ENCODE data around the gene CORO7. TPM values are rescaled to one million over a fixed set of nuclear protein-coding genes. Genes with fewer than 3 reads are reported as not detected.

CORO7 gene
- total and polyA plus RNA-seq, 9 of the 15 experiments (the other 6 are each of a cell fraction or from before 2014, with no cell fraction given): 0.45 to 77.2 (median 18.7) TPM

DNA sequence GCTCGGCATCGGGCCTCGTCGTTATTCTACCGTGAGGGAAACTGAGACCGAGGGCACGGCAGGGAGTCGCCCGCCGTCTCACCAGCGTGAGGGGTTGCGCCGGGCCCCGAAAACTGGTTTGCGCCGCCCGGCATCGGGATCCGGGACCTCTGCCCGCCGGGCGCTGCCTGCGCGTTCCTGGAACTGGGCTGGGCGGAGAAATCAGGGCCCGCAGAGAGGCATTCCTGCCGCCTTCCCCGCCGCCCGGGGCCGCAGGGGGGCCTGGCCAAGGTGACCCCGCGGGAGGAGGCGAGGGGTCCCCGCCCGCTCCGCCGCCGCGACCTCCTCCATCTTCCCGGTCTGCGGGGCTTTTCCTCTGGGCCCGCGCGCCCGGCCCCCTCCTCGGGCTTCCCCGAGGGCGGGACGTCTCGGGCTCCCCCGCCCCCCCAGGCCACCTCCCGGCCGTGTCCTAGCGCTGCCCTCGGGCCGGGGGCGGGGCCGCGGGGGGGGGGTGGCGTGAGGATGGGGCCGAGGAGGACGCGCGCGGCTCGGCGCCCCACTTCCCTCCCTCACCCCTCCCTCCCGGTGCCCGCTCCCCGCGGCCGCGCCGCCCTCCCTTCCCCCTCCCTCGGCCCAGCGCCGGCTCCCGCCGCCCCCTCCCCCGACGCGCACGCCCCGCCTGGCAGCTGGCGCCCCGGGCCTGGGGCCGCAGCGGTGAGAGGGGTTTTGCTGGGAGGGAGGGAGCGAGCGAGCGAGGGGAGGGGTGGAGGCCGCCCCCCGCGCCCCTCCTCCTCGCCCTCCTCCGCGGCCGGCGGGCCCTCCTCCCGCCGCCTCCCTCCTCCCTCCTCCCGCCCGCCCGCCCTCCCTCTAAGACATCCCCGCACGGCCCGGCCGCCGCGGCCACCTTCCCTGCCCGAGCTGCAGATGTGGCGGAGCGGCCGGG, 100.9 kb downstream of the CORO7 start, which contains the start of gene GLIS2 (continued):
- TF ChIP-seq, protein P1, sequence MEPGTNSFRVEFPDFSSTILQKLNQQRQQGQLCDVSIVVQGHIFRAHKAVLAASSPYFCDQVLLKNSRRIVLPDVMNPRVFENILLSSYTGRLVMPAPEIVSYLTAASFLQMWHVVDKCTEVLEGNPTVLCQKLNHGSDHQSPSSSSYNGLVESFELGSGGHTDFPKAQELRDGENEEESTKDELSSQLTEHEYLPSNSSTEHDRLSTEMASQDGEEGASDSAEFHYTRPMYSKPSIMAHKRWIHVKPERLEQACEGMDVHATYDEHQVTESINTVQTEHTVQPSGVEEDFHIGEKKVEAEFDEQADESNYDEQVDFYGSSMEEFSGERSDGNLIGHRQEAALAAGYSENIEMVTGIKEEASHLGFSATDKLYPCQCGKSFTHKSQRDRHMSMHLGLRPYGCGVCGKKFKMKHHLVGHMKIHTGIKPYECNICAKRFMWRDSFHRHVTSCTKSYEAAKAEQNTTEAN (CRISPR knock-in tag; IDR thresholded peaks at IDR 0.05): no peak
- TF ChIP-seq LCOR (CRISPR knock-in tag; IDR thresholded peaks at IDR 0.05): no peak
- TF ChIP-seq, protein P2, sequence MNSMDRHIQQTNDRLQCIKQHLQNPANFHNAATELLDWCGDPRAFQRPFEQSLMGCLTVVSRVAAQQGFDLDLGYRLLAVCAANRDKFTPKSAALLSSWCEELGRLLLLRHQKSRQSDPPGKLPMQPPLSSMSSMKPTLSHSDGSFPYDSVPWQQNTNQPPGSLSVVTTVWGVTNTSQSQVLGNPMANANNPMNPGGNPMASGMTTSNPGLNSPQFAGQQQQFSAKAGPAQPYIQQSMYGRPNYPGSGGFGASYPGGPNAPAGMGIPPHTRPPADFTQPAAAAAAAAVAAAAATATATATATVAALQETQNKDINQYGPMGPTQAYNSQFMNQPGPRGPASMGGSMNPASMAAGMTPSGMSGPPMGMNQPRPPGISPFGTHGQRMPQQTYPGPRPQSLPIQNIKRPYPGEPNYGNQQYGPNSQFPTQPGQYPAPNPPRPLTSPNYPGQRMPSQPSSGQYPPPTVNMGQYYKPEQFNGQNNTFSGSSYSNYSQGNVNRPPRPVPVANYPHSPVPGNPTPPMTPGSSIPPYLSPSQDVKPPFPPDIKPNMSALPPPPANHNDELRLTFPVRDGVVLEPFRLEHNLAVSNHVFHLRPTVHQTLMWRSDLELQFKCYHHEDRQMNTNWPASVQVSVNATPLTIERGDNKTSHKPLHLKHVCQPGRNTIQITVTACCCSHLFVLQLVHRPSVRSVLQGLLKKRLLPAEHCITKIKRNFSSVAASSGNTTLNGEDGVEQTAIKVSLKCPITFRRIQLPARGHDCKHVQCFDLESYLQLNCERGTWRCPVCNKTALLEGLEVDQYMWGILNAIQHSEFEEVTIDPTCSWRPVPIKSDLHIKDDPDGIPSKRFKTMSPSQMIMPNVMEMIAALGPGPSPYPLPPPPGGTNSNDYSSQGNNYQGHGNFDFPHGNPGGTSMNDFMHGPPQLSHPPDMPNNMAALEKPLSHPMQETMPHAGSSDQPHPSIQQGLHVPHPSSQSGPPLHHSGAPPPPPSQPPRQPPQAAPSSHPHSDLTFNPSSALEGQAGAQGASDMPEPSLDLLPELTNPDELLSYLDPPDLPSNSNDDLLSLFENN (IDR thresholded peaks at IDR 0.05; ENCODE audit: low read depth in 2 of 2, low read length in 2 of 2): no peak
- TF ChIP-seq HNRNPH1 (optimal IDR thresholded peaks at IDR 0.05; ENCODE audit: low read depth, low read length): no peak
- TF ChIP-seq NR2C2 (CRISPR knock-in tag; IDR thresholded peaks at IDR 0.05): no peak
- TF ChIP-seq NR2C2 (tag; IDR thresholded peaks at IDR 0.05): 0 out of 2 replicates have a peak, but pooled peaks have one; percentile 10
- TF ChIP-seq HNRNPL (IDR thresholded peaks at IDR 0.05; ENCODE audit: low read depth, low read length): no peak
- no peak for TF ChIP-seq KDM4B (IDR thresholded peaks at IDR 0.05; ENCODE audit: borderline replicate concordance in 2 of 2, low read depth in 1 of 2)
- no peak for TF ChIP-seq ARID2 (IDR thresholded peaks at IDR 0.05)
- TF ChIP-seq ZNF174 (CRISPR knock-in tag; IDR thresholded peaks at IDR 0.05): no peak
- TF ChIP-seq, protein P3, sequence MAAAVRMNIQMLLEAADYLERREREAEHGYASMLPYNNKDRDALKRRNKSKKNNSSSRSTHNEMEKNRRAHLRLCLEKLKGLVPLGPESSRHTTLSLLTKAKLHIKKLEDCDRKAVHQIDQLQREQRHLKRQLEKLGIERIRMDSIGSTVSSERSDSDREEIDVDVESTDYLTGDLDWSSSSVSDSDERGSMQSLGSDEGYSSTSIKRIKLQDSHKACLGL (CRISPR knock-in tag; IDR thresholded peaks at IDR 0.05; ENCODE audit: borderline replicate concordance, poor library complexity, severe bottlenecking): no peak
- TF ChIP-seq GATA2 (CRISPR knock-in tag; IDR thresholded peaks at IDR 0.05): no peak
- TF ChIP-seq RBFOX2 (IDR thresholded peaks at IDR 0.05; ENCODE audit: low read depth, low read length): peak; percentile 41
- TF ChIP-seq PHF8 (IDR thresholded peaks at IDR 0.05; ENCODE audit: borderline replicate concordance, low read length): peak; percentile 34; the same call in 1 of the 2 replicates
- 0 out of 2 replicates have a peak, but pooled peaks have one; percentile 31 for TF ChIP-seq POLR2A (conservative IDR thresholded peaks at IDR 0.05)
- TF ChIP-seq NCOA2 (IDR thresholded peaks at IDR 0.05; ENCODE audit: partially characterized antibody in 2 of 2): no peak
- TF ChIP-seq ZNF717 (CRISPR knock-in tag; IDR thresholded peaks at IDR 0.05): no peak
- TF ChIP-seq ZFP36 (IDR thresholded peaks at IDR 0.05; ENCODE audit: low read depth, low read length, partially characterized antibody): no peak
- no peak for TF ChIP-seq ZNF134 (CRISPR knock-in tag; conservative IDR thresholded peaks at IDR 0.05)
- TF ChIP-seq, protein P4, sequence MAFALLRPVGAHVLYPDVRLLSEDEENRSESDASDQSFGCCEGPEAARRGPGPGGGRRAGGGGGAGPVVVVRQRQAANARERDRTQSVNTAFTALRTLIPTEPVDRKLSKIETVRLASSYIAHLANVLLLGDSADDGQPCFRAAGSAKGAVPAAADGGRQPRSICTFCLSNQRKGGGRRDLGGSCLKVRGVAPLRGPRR (CRISPR knock-in tag; IDR thresholded peaks at IDR 0.05): no peak
- TF ChIP-seq PTRF (tag; IDR thresholded peaks at IDR 0.05): no peak
- TF ChIP-seq BCOR (IDR thresholded peaks at IDR 0.05): no peak
- TF ChIP-seq ZBTB7A (IDR thresholded peaks at IDR 0.05; ENCODE audit: borderline replicate concordance, control insufficient read depth, low read depth, low read length): peak; percentile 73; the same call in 1 of the 2 replicates

Measured in K562 (cell line).